HCT116 (cell line): ENCODE results near the gene HECW1. TPM values are rescaled to one million over a fixed set of nuclear protein-coding genes. Genes with fewer than 3 reads are reported as not detected.

Experiments
- ATAC-seq: fragments of 200-7000 bp; cut with Tn5 transposase; 2 replicates; pipeline ENCODE4 v1.9.1; 2020; ENCODE audit warnings: mild to moderate bottlenecking, moderate library complexity
- BruUV-seq: library from RNA; stranded (reverse); fragments of 400-500 nt; replicated peaks from 2 replicates; lab custom pipeline; 2021; lab: Mats Ljungman, UMichigan
- CTCF ChIA-PET: fragments of 300-600 bp; sonication (Branson Sonifier 250); formaldehyde crosslinking; loops from one replicate; lab custom pipeline; 2021; ENCODE audit warnings: antibody characterized with exemption; lab: Charles Lee
- POLR2A ChIA-PET: fragments of 300-600, 350-600 bp; sonication (Branson Sonifier 250); formaldehyde crosslinking; loops from one replicate; lab custom pipeline; 2021; ENCODE audit warnings: antibody characterized with exemption; lab: Charles Lee
- RAD21 ChIA-PET, 2 experiments: fragments of 300-600 bp; sonication (Branson Sonifier 250); formaldehyde crosslinking; loops; one replicate each; lab custom pipeline; 2023; ENCODE audit warnings: low total read pairs in 2 of 2; ENCODE audit not compliant: uncharacterized antibody in 2 of 2, unreplicated experiment in 2 of 2, low non-redundant PET in 1 of 2; lab: Charles Lee
- DNase-seq: peaks from one replicate; pipeline ENCODE4 v3.0.0-alpha.2; 2010; ENCODE audit warnings: low read depth, low spot score
- H2AFZ ChIP-seq: fragments of 200-600 bp; shearing (Covaris generic), sonication (generic); 2 replicates; pipeline ENCODE4 v1.6.1; 2017; ENCODE audit warnings: low read depth, mixed run types, mixed read lengths, antibody characterized with exemption, low read length; ENCODE audit not compliant: poor library complexity, severe bottlenecking
- H3K27ac ChIP-seq: 2 replicates; pipeline ENCODE4 v1.5.1; 2012; ENCODE audit warnings: low read depth, low read length
- H3K27me3 ChIP-seq: fragments of 200-600 bp; sonication (generic); 2 replicates; pipeline ENCODE4 v1.6.1; 2016; ENCODE audit warnings: mixed run types, low read length, mixed read lengths; ENCODE audit not compliant: insufficient read depth
- H3K36me3 ChIP-seq, 2 experiments: fragments of 200-500 bp in 1 of 2; fragments of 200-600 bp in 1 of 2; sonication (Bioruptor generic) in 1 of 2; sonication (generic) in 1 of 2; 2 replicates each; pipeline versions ENCODE4 v1.5.1 to v1.6.1; 2014 to 2016; ENCODE audit warnings: low read length in 2 of 2, inconsistent platforms in 1 of 2, mixed read lengths in 1 of 2, mixed run types in 1 of 2; ENCODE audit not compliant: insufficient read depth in 2 of 2, control insufficient read depth in 1 of 2
- H3K4me1 ChIP-seq, 2 experiments: fragments of 200-600 bp in 1 of 2; sonication (generic) in 1 of 2; 2 replicates each; pipeline versions ENCODE4 v1.5.1 to v1.6.1; 2012 to 2017; ENCODE audit warnings: low read length in 2 of 2, inconsistent platforms in 1 of 2, mild to moderate bottlenecking in 1 of 2, mixed read lengths in 1 of 2, mixed run types in 1 of 2, moderate library complexity in 1 of 2; ENCODE audit not compliant: insufficient read depth in 2 of 2, control insufficient read depth in 1 of 2
- H3K4me2 ChIP-seq: fragments of 200-600 bp; sonication (generic); 2 replicates; pipeline ENCODE4 v1.6.1; 2017; ENCODE audit warnings: mixed run types, low read length, mixed read lengths
- H3K4me3 ChIP-seq, 2 experiments: fragments of 200-600 bp in 1 of 2; sonication (generic) in 1 of 2; replicated peaks in 1 of 2; 2 replicates each; pipeline ENCODE4 v1.5.1; 2011 to 2016; ENCODE audit warnings: low read length in 2 of 2, control low read depth in 1 of 2, low read depth in 1 of 2, mild to moderate bottlenecking in 1 of 2, mixed read lengths in 1 of 2, mixed run types in 1 of 2
- H3K79me2 ChIP-seq: fragments of 200-600 bp; sonication (generic); 2 replicates; pipeline ENCODE4 v1.6.1; 2017; ENCODE audit warnings: mild to moderate bottlenecking, mixed run types, low read length, moderate library complexity, mixed read lengths; ENCODE audit not compliant: insufficient read depth
- H3K9ac ChIP-seq: fragments of 200-600 bp; sonication (generic); 2 replicates; pipeline ENCODE4 v1.6.1; 2016; ENCODE audit warnings: low read length, mixed read lengths
- H3K9me2 ChIP-seq: fragments of 200-600 bp; sonication (generic), shearing (Covaris generic); 2 replicates; pipeline ENCODE4 v1.6.1; 2017; ENCODE audit warnings: mixed run types, mild to moderate bottlenecking, moderate library complexity; ENCODE audit not compliant: insufficient read depth
- H3K9me3 ChIP-seq, 2 experiments: fragments of 200-500 bp in 1 of 2; fragments of 200-600 bp in 1 of 2; sonication (Bioruptor generic) in 1 of 2; sonication (generic) in 1 of 2; 2 replicates each; pipeline ENCODE4 v1.6.1; 2014 to 2017; ENCODE audit warnings: low read length in 2 of 2, mixed read lengths in 2 of 2, inconsistent platforms in 1 of 2, low read depth in 1 of 2, mild to moderate bottlenecking in 1 of 2, mixed run types in 1 of 2, moderate library complexity in 1 of 2; ENCODE audit not compliant: control insufficient read depth in 1 of 2, insufficient read depth in 1 of 2
- H4K20me1 ChIP-seq: fragments of 200-600 bp; sonication (generic), shearing (Covaris generic); 2 replicates; pipeline ENCODE4 v1.6.1; 2017; ENCODE audit warnings: mixed run types, mild to moderate bottlenecking, moderate library complexity; ENCODE audit not compliant: insufficient read depth
- CEBPB ChIP-seq: IDR thresholded peaks from 2 replicates; pipeline ENCODE4 v1.6.1; 2012; ENCODE audit warnings: low read depth
- EGR1 ChIP-seq: IDR thresholded peaks from 2 replicates; pipeline ENCODE4 v1.6.1; 2012; ENCODE audit warnings: low read depth
- ELF1 ChIP-seq: IDR thresholded peaks from 2 replicates; pipeline ENCODE4 v1.6.1; 2012; ENCODE audit warnings: low read depth, borderline replicate concordance
- EZH2 ChIP-seq: fragments of 200-600 bp; sonication (generic); IDR thresholded peaks from 2 replicates; pipeline ENCODE4 v1.6.1; 2017; ENCODE audit warnings: antibody characterized with exemption, mixed run types
- EZH2phosphoT487 ChIP-seq: fragments of 200-600 bp; IDR thresholded peaks from 2 replicates; pipeline ENCODE4 v1.6.1; 2018; ENCODE audit warnings: antibody characterized with exemption, borderline replicate concordance
- JUND ChIP-seq: IDR thresholded peaks from 2 replicates; pipeline ENCODE4 v1.6.1; 2012
- SIN3A ChIP-seq: IDR thresholded peaks from 2 replicates; pipeline ENCODE4 v1.6.1; 2012; ENCODE audit warnings: low read depth
- TCF7L2 ChIP-seq: IDR thresholded peaks from 2 replicates; pipeline ENCODE4 v1.7.0; 2011; ENCODE audit warnings: borderline replicate concordance, inconsistent platforms; ENCODE audit not compliant: insufficient read depth, insufficient read length; ENCODE audit errors: extremely low read depth
- ZFX ChIP-seq: fragments of 450-650 bp; IDR thresholded peaks from 2 replicates; pipeline ENCODE4 v1.6.1; 2017
- intact Hi-C: fragments of 100-400 bp; cut with micrococcal nuclease; formaldehyde crosslinking; loops from 2 replicates; pipeline ENCODE4 v1.10.0; 2022
- total RNA-seq: library from RNA; stranded (reverse); gene quantifications from one replicate; pipeline ENCODE4 v1.2.1, GENCODE V29; 2021; ENCODE audit not compliant: unreplicated experiment
- TF ChIP-seq, protein P1 (sequence below): IDR thresholded peaks from 2 replicates; pipeline ENCODE4 v1.6.1; 2012; ENCODE audit warnings: low read depth
- TF ChIP-seq, protein P2 (sequence below): IDR thresholded peaks from 2 replicates; pipeline ENCODE4 v1.6.1; 2012
- TF ChIP-seq, protein P3 (sequence below): IDR thresholded peaks from 2 replicates; pipeline ENCODE4 v1.6.1; 2012
- TF ChIP-seq, protein P4 (sequence below), 3 experiments: fragments of 200-600 bp in 1 of 3; sonication (generic) in 1 of 3; IDR thresholded peaks in 2 of 3; conservative IDR thresholded peaks in 1 of 3; 2 replicates each; pipeline ENCODE4 v1.5.1; 2012 to 2017; ENCODE audit warnings: low read depth in 2 of 3, low read length in 2 of 3, antibody characterized with exemption in 1 of 3, borderline replicate concordance in 1 of 3, control low read depth in 1 of 3, mild to moderate bottlenecking in 1 of 3, mixed read lengths in 1 of 3, mixed run types in 1 of 3, moderate library complexity in 1 of 3; ENCODE audit not compliant: insufficient read depth in 1 of 3

The HECW1 gene
- total RNA-seq, 1 experiment from 2014 or later: 5.6 TPM

DNA sequence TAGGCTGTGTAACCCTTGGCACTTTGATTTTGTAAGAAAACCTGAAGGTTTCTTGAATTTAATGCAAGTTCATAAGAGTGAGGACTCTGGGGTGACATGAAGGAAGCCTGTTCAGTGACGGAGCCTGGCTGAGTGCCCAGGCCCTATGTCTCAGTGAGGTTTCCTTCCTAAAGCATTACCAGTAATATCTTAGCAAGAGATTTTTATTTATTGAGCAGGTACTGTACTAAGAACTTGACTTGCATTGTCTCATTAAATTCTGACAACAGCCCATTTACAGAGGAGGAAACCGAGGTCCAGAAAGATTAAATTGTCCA, 197.2 kb downstream of the HECW1 start:
- POLR2A ChIA-PET: no interaction called here
- RAD21 ChIA-PET: no interaction called here

DNA sequence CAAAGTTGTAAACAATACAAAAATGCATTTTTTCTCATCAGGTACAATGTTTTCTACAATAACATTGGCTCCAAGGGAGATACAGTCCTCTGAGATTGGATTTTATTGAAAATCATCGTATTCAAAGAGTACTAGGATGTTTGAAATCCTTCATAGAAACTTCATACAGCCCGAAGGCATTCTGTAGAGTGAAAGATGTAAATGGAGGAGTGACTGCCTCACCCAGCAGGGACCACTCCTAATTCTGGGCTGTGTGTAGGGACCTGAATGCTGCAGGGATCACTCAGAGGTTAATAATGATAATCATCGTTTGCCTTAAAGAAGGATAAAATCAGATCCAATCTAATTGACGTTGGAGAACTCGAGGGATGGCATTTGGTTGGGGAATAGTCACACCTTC, 198.6 kb downstream of the HECW1 start:
- no peak overlapping the region for H2AFZ ChIP-seq
- no TSS peak for BruUV-seq
- H3K4me2 ChIP-seq: no peak overlapping the region
- no peak overlapping the region for H3K27ac ChIP-seq
- H3K27me3 ChIP-seq: no peaks in the 10 kb centered on the region
- H3K9me3 ChIP-seq: no peaks in the 10 kb centered on the region
- H3K4me1 ChIP-seq: no peaks in the 10 kb centered on the region
- ChIA-PET CTCF (no interaction called here), POLR2A (no interaction called here), RAD21 (no interaction called here)
- ATAC-seq (no peak), DNase-seq (no peak)
- no peak overlapping the region for H3K9ac ChIP-seq
- H3K79me2 ChIP-seq: no peaks in the 10 kb centered on the region
- intact Hi-C loops: no loop called here
- H3K4me3 ChIP-seq: no peak overlapping the region
- no peaks in the 10 kb centered on the region for H3K36me3 ChIP-seq
- no peaks in the 10 kb centered on the region for H3K9me2 ChIP-seq
- H4K20me1 ChIP-seq: no peaks in the 10 kb centered on the region
- TF ChIP-seq SIN3A: no peak
- TF ChIP-seq JUND: no peak
- no peak for TF ChIP-seq EGR1
- no peak for TF ChIP-seq EZH2phosphoT487
- no peak for TF ChIP-seq ELF1
- TF ChIP-seq, protein P1, sequence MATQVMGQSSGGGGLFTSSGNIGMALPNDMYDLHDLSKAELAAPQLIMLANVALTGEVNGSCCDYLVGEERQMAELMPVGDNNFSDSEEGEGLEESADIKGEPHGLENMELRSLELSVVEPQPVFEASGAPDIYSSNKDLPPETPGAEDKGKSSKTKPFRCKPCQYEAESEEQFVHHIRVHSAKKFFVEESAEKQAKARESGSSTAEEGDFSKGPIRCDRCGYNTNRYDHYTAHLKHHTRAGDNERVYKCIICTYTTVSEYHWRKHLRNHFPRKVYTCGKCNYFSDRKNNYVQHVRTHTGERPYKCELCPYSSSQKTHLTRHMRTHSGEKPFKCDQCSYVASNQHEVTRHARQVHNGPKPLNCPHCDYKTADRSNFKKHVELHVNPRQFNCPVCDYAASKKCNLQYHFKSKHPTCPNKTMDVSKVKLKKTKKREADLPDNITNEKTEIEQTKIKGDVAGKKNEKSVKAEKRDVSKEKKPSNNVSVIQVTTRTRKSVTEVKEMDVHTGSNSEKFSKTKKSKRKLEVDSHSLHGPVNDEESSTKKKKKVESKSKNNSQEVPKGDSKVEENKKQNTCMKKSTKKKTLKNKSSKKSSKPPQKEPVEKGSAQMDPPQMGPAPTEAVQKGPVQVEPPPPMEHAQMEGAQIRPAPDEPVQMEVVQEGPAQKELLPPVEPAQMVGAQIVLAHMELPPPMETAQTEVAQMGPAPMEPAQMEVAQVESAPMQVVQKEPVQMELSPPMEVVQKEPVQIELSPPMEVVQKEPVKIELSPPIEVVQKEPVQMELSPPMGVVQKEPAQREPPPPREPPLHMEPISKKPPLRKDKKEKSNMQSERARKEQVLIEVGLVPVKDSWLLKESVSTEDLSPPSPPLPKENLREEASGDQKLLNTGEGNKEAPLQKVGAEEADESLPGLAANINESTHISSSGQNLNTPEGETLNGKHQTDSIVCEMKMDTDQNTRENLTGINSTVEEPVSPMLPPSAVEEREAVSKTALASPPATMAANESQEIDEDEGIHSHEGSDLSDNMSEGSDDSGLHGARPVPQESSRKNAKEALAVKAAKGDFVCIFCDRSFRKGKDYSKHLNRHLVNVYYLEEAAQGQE: no peak
- TF ChIP-seq, protein P2, sequence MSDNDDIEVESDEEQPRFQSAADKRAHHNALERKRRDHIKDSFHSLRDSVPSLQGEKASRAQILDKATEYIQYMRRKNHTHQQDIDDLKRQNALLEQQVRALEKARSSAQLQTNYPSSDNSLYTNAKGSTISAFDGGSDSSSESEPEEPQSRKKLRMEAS: no peak
- TF ChIP-seq ZFX: no peak

More for the DNA sequence above, 197.2 kb downstream of the HECW1 start:
- no TSS peak for BruUV-seq
- no peak overlapping the region for H3K27ac ChIP-seq
- no peaks in the 10 kb centered on the region for H4K20me1 ChIP-seq
- intact Hi-C loops: no loop called here
- ATAC-seq: no peak
- no peaks in the 10 kb centered on the region for H3K9me2 ChIP-seq
- H3K4me3 ChIP-seq: no peak overlapping the region
- no peak overlapping the region for H3K9ac ChIP-seq
- no peak for DNase-seq
- H3K4me1 ChIP-seq: no peaks in the 10 kb centered on the region; a peak in 1 of 4 replicates
- TF ChIP-seq EZH2 (no peak), EGR1 (no peak), CEBPB (no peak), TCF7L2 (no peak)
- TF ChIP-seq, protein P3, sequence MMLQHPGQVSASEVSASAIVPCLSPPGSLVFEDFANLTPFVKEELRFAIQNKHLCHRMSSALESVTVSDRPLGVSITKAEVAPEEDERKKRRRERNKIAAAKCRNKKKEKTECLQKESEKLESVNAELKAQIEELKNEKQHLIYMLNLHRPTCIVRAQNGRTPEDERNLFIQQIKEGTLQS: no peak
- TF ChIP-seq, protein P4, sequence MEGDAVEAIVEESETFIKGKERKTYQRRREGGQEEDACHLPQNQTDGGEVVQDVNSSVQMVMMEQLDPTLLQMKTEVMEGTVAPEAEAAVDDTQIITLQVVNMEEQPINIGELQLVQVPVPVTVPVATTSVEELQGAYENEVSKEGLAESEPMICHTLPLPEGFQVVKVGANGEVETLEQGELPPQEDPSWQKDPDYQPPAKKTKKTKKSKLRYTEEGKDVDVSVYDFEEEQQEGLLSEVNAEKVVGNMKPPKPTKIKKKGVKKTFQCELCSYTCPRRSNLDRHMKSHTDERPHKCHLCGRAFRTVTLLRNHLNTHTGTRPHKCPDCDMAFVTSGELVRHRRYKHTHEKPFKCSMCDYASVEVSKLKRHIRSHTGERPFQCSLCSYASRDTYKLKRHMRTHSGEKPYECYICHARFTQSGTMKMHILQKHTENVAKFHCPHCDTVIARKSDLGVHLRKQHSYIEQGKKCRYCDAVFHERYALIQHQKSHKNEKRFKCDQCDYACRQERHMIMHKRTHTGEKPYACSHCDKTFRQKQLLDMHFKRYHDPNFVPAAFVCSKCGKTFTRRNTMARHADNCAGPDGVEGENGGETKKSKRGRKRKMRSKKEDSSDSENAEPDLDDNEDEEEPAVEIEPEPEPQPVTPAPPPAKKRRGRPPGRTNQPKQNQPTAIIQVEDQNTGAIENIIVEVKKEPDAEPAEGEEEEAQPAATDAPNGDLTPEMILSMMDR (IDR thresholded peaks at IDR 0.05 in 2 of 3, conservative IDR thresholded peaks at IDR 0.05 in 1 of 3; ENCODE audit: borderline replicate concordance in 1 of 3, insufficient read depth in 1 of 3, low read depth in 2 of 3, low read length in 2 of 3): no peak
- TF ChIP-seq, all 23 proteins: peak for 0
- CTCF ChIA-PET: no interaction called here
- H3K9me3 ChIP-seq: no peaks in the 10 kb centered on the region
- no peaks in the 10 kb centered on the region for H3K36me3 ChIP-seq
- H3K27me3 ChIP-seq: no peaks in the 10 kb centered on the region
- no peak overlapping the region for H3K4me2 ChIP-seq
- H3K79me2 ChIP-seq: no peaks in the 10 kb centered on the region
- no peak overlapping the region for H2AFZ ChIP-seq
